ENCODE data around the gene ZBTB38. TPM values are rescaled to one million over a fixed set of nuclear protein-coding genes. Genes with fewer than 3 reads are reported as not detected.

ZBTB38 gene
- total RNA-seq, 2 experiments from 2014 or later: 8.4 to 12.4 TPM

- Histone ChIP-seq H3K9me2 (ENCODE audit: insufficient read depth, low read length) (no peaks in the 10 kb centered on the region), H4K20me1 (ENCODE audit: insufficient read depth, low read length) (no peaks in the 10 kb centered on the region), H3K27ac (ENCODE audit: low read depth, low read length, poor library complexity, severe bottlenecking) (no peak overlapping the region), H3K79me2 (ENCODE audit: insufficient read depth, low read depth, low read length) (no peaks in the 10 kb centered on the region), H3K36me3 (ENCODE audit: insufficient read depth, low read length) (no peaks in the 10 kb centered on the region), H3K9me3 (ENCODE audit: low read length) (no peaks in the 10 kb centered on the region), H3K4me1 (ENCODE audit: insufficient read depth, low read length, poor library complexity, severe bottlenecking) (peaks cover 17% of the 10 kb centered on the region), H2AFZ (ENCODE audit: low read length) (no peak overlapping the region), H3K4me3 (ENCODE audit: low read depth, low read length, poor library complexity, severe bottlenecking) (no peak overlapping the region), H3K4me2 (ENCODE audit: low read length) (no peak overlapping the region)
- intact Hi-C loops (cut with micrococcal nuclease; ENCODE audit: unreplicated experiment): no loop called here
- BruUV-seq (replicated peaks): no TSS peak
- POLR2A ChIA-PET: interaction anchor here (0.7 to 0.9 kb wide), 2 partner anchors 25 to 538 kb away, joined by 3 read pairs; no protein-coding TSS in a partner anchor
- CTCF ChIA-PET (ENCODE audit: unreplicated experiment): interaction anchor here (0.5 kb wide), 1 partner anchor 16 kb away, joined by 3 read pairs; no protein-coding TSS in a partner anchor
- DNase-seq (ENCODE audit: low spot score): no peak
- no peak for TF ChIP-seq EZH2phosphoT487 (IDR thresholded peaks at IDR 0.05; ENCODE audit: borderline replicate concordance, low read depth, low read length)
- no peak for TF ChIP-seq CTCF (conservative IDR thresholded peaks at IDR 0.05; ENCODE audit: low read length)
These were observed 45.1 kb downstream of the ZBTB38 start for GRCh38 chr3:141413391-141413790.

DNA sequence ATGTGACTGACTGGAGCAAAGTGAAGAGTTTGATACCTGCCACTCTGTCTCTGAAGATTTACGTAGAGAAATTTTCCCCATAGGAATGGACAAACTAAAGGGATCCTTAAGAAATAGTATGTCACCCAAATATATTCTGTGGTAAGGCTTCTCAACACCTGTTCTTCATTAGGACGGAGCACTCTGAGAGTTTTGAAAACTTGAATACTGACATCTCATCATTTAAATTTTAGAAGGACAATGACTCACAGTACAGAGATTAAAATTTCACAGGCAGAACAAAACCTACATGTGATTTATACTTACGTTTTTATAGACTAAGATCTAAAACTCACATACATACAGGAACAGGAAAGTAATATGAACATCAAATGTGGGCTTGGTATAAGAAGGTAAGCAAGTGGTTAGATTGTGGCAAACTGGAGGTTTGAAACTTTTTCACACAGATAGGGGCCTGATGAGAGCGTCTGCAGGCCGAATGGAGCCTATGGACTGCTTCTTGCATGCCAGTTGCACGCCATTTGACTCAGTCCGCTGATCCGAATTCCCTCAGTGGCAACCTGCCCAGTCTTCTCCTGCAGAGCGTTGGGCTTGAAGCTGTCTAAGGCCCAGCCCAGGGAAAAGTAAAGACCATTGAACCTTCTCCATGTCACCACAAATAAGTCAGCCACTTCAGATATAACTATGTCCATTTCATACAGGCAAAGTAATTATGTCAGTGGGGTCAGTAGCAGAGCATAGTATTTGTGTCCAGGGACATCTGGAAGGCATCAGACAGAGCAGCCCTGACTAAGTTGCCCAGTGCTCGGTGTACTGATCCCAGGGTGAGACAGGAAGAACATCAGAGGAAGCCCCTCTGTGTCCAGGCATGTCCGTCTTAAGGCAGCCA, 45.7 kb downstream of the ZBTB38 start:
- intact Hi-C loops (cut with micrococcal nuclease; ENCODE audit: unreplicated experiment): no loop called here
- POLR2A ChIA-PET: interaction anchor here (0.6 to 0.7 kb wide), 2 partner anchors 118 to 538 kb away, joined by 3 read pairs; no protein-coding TSS in a partner anchor
- TF ChIP-seq EZH2phosphoT487 (IDR thresholded peaks at IDR 0.05; ENCODE audit: borderline replicate concordance, low read depth, low read length) (no peak), CTCF (conservative IDR thresholded peaks at IDR 0.05; ENCODE audit: low read length) (no peak)
- no peak overlapping the region for H3K4me2 ChIP-seq (ENCODE audit: low read length)
- H2AFZ ChIP-seq (ENCODE audit: low read length): no peak overlapping the region
- H3K79me2 ChIP-seq (ENCODE audit: insufficient read depth, low read depth, low read length): no peaks in the 10 kb centered on the region
- H4K20me1 ChIP-seq (ENCODE audit: insufficient read depth, low read length): no peaks in the 10 kb centered on the region
- no peaks in the 10 kb centered on the region for H3K9me3 ChIP-seq (ENCODE audit: low read length)
- no peaks in the 10 kb centered on the region for H3K36me3 ChIP-seq (ENCODE audit: insufficient read depth, low read length)
- H3K4me3 ChIP-seq (ENCODE audit: low read depth, low read length, poor library complexity, severe bottlenecking): no peak overlapping the region
- no peak for DNase-seq (ENCODE audit: low spot score)
- H3K4me1 ChIP-seq (ENCODE audit: insufficient read depth, low read length, poor library complexity, severe bottlenecking): peaks cover 17% of the 10 kb centered on the region
- no peaks in the 10 kb centered on the region for H3K9me2 ChIP-seq (ENCODE audit: insufficient read depth, low read length)
- CTCF ChIA-PET (ENCODE audit: unreplicated experiment): no interaction called here
- no peak overlapping the region for H3K27ac ChIP-seq (ENCODE audit: low read depth, low read length, poor library complexity, severe bottlenecking)
- no TSS peak for BruUV-seq (replicated peaks)

All from OCI-LY7 (cell line).